Neural progenitor cell (in vitro differentiated cells): ENCODE results near the gene PCNX4. TPM values are rescaled to one million over a fixed set of nuclear protein-coding genes. Genes with fewer than 3 reads are reported as not detected.
A peak's percentile ranks its signal among the peaks of the same experiment; 100 is the strongest.

Experiments
- DNase-seq: peaks from one replicate; pipeline ENCODE4 v3.0.0-alpha.2; 2016; ENCODE audit warnings: low spot score
- H2AFZ ChIP-seq: fragments of 200-600 bp; sonication (generic); replicated peaks from 2 replicates; pipeline ENCODE4 v1.6.1; 2016; ENCODE audit warnings: antibody characterized with exemption
- H3F3A ChIP-seq: fragments of 200-600 bp; sonication (generic); 2 replicates; pipeline ENCODE4 v1.6.1; 2016; ENCODE audit warnings: antibody characterized with exemption, low read depth
- H3K27ac ChIP-seq: fragments of 200-600 bp; sonication (generic); 2 replicates; pipeline ENCODE4 v1.5.1; 2016; ENCODE audit warnings: mild to moderate bottlenecking
- H3K27me3 ChIP-seq: fragments of 200-600 bp; sonication (generic); 2 replicates; pipeline ENCODE4 v1.6.1; 2016; ENCODE audit warnings: mild to moderate bottlenecking, moderate library complexity
- H3K36me3 ChIP-seq: fragments of 200-600 bp; sonication (generic); 2 replicates; pipeline ENCODE4 v1.5.1; 2016
- H3K4me1 ChIP-seq: fragments of 200-600 bp; sonication (generic); 2 replicates; pipeline ENCODE4 v1.6.1; 2016; ENCODE audit warnings: mixed run types
- H3K4me2 ChIP-seq: fragments of 200-600 bp; sonication (generic); 2 replicates; pipeline ENCODE4 v1.6.1; 2016
- H3K4me3 ChIP-seq: fragments of 200-600 bp; sonication (generic); 2 replicates; pipeline ENCODE4 v1.5.1; 2016
- H3K79me2 ChIP-seq: fragments of 200-600 bp; sonication (generic); 2 replicates; pipeline ENCODE4 v1.6.1; 2016; ENCODE audit warnings: low read depth
- H3K9ac ChIP-seq: fragments of 200-600 bp; sonication (generic); 2 replicates; pipeline ENCODE4 v1.6.1; 2016
- H3K9me3 ChIP-seq: fragments of 200-600 bp; sonication (generic); 2 replicates; pipeline ENCODE4 v1.5.1; 2016; ENCODE audit warnings: low read depth
- H4K20me1 ChIP-seq: fragments of 200-600 bp; sonication (generic); 2 replicates; pipeline ENCODE4 v1.6.1; 2016; ENCODE audit warnings: low read depth
- H3K27ac Mint-ChIP-seq: 3 replicates; pipeline ENCODE4 v1.8.0; 2021; ENCODE audit warnings: mixed read lengths
- H3K27me3 Mint-ChIP-seq: 2 replicates; pipeline ENCODE4 v1.8.0; 2022; ENCODE audit warnings: low read depth, mild to moderate bottlenecking, inconsistent platforms, moderate library complexity, mixed read lengths; ENCODE audit not compliant: insufficient read depth
- H3K36me3 Mint-ChIP-seq: 3 replicates; pipeline ENCODE4 v1.8.0; 2021; ENCODE audit warnings: mixed read lengths
- H3K4me1 Mint-ChIP-seq: 3 replicates; pipeline ENCODE4 v1.8.0; 2021; ENCODE audit warnings: mixed read lengths
- H3K4me3 Mint-ChIP-seq: 3 replicates; pipeline ENCODE4 v1.8.0; 2021; ENCODE audit warnings: mild to moderate bottlenecking, moderate library complexity, mixed read lengths
- H3K9me3 Mint-ChIP-seq: 3 replicates; pipeline ENCODE4 v1.8.0; 2020; ENCODE audit warnings: mixed read lengths
- CTCF ChIP-seq: fragments of 200-600 bp; sonication (generic); IDR thresholded peaks from 2 replicates; pipeline ENCODE4 v1.5.1; 2017; ENCODE audit warnings: antibody characterized with exemption, mild to moderate bottlenecking
- EZH2 ChIP-seq: fragments of 200-600 bp; sonication (generic); IDR thresholded peaks from 2 replicates; pipeline ENCODE4 v1.6.1; 2017; ENCODE audit warnings: antibody characterized with exemption, mild to moderate bottlenecking, moderate library complexity
- EZH2phosphoT487 ChIP-seq: fragments of 200-600 bp; sonication (generic); IDR thresholded peaks from 2 replicates; pipeline ENCODE4 v1.6.1; 2017; ENCODE audit warnings: antibody characterized with exemption
- total RNA-seq: library from RNA; depleted of rRNA; stranded (reverse); fragments of >200 nt; gene quantifications from 2 replicates; pipeline ENCODE4 v1.2.3, GENCODE V29; 2015; ENCODE audit warnings: low replicate concordance

Gene PCNX4
- total RNA-seq, 1 donor from 2014 or later: 172 TPM

DNA sequence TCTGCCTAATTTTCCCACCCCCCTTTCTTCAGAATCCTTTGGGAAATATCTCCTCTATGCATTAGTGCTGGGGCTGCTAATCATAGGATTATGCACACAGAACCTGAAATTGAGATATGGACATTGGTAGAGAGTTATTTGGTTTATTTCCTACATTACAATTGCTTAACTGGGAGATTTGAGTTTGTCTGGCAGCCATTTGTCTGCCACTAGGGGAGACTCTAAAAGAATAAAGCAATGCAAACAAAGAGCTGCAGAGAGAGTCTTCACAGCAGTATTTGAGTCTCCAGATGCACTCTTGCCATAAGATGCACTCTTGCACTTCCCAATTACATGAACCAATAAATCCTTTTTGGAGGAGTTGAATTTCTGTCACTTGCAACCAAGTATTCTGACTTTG, 12.0 kb upstream of the PCNX4 start:
- Mint-ChIP-seq H3K27ac (peak overlapping the region; percentile 12), H3K27me3 (no peaks in the 10 kb centered on the region)
- peak; percentile 37 for DNase-seq

DNA sequence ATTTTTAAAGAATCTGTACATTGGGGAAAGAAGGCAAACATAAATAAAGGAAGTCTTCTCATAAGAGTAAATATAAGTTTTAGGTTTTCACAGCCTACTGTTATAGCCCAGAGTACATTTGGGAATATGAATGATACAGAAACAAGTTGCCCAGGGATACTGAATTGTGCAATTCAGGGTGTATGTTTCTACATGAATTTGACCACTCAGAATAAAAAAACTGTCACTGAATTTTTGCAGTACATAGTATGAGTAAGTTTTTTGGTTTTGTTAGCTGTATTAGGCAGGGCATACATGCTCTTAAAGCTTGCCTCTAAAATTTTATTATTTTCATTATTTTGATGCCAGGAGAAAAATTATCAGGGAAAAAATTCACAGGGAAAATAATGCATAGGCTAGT, 6.6 kb upstream of the PCNX4 start:
- H3K9me3 Mint-ChIP-seq: no peaks in the 10 kb centered on the region
- H3K27me3 Mint-ChIP-seq: no peaks in the 10 kb centered on the region
- Histone ChIP-seq H3K4me1 (peaks cover 1% of the 10 kb centered on the region), H3K79me2 (no peaks in the 10 kb centered on the region), H3K36me3 (no peaks in the 10 kb centered on the region), H4K20me1 (no peaks in the 10 kb centered on the region), H3F3A (peaks cover 3% of the 10 kb centered on the region), H3K27ac (no peak overlapping the region), H3K27me3 (no peaks in the 10 kb centered on the region), H3K9ac (no peak overlapping the region), H2AFZ (no peak overlapping the region), H3K9me3 (no peaks in the 10 kb centered on the region), H3K4me3 (no peak overlapping the region), H3K4me2 (no peak overlapping the region)
- no peaks in the 10 kb centered on the region for H3K4me1 Mint-ChIP-seq
- no peaks in the 10 kb centered on the region for H3K36me3 Mint-ChIP-seq
- no peak for DNase-seq
- no peak overlapping the region for H3K4me3 Mint-ChIP-seq
- no peak overlapping the region for H3K27ac Mint-ChIP-seq
- TF ChIP-seq CTCF (no peak), EZH2 (no peak), EZH2phosphoT487 (no peak)

More for the DNA sequence above, 12.0 kb upstream of the PCNX4 start:
- H3K4me1 Mint-ChIP-seq: peaks cover 5% of the 10 kb centered on the region
- H4K20me1 ChIP-seq: no peaks in the 10 kb centered on the region
- H3K27me3 ChIP-seq: no peaks in the 10 kb centered on the region
- no peak overlapping the region for H3K4me3 ChIP-seq
- no peaks in the 10 kb centered on the region for H3F3A ChIP-seq
- H3K27ac ChIP-seq: no peak overlapping the region
- H3K9me3 Mint-ChIP-seq: peaks cover 25% of the 10 kb centered on the region
- peaks cover 8% of the 10 kb centered on the region for H3K4me1 ChIP-seq
- no peaks in the 10 kb centered on the region for H3K36me3 ChIP-seq
- no peaks in the 10 kb centered on the region for H3K36me3 Mint-ChIP-seq
- no peak overlapping the region for H3K4me2 ChIP-seq
- no peak overlapping the region for H3K9ac ChIP-seq
- H3K9me3 ChIP-seq: no peaks in the 10 kb centered on the region
- H2AFZ ChIP-seq: peak overlapping the region; percentile 48
- H3K79me2 ChIP-seq: no peaks in the 10 kb centered on the region
- no peak overlapping the region for H3K4me3 Mint-ChIP-seq
- TF ChIP-seq EZH2 (no peak), CTCF (peak; percentile 53), EZH2phosphoT487 (no peak)

- Histone ChIP-seq H3K27ac (no peak overlapping the region), H4K20me1 (no peaks in the 10 kb centered on the region), H3K27me3 (no peaks in the 10 kb centered on the region), H3K4me1 (no peaks in the 10 kb centered on the region), H3F3A (peaks cover 3% of the 10 kb centered on the region), H3K79me2 (no peaks in the 10 kb centered on the region), H3K36me3 (no peaks in the 10 kb centered on the region), H3K9me3 (no peaks in the 10 kb centered on the region), H3K4me2 (no peak overlapping the region), H3K4me3 (no peak overlapping the region), H2AFZ (no peak overlapping the region), H3K9ac (no peak overlapping the region)
- Mint-ChIP-seq H3K36me3 (no peaks in the 10 kb centered on the region), H3K27ac (no peak overlapping the region), H3K4me3 (no peak overlapping the region), H3K27me3 (no peaks in the 10 kb centered on the region), H3K4me1 (peaks cover 3% of the 10 kb centered on the region), H3K9me3 (no peaks in the 10 kb centered on the region)
- TF ChIP-seq EZH2phosphoT487: no peak
- TF ChIP-seq EZH2: no peak
- TF ChIP-seq CTCF: no peak
- no peak for DNase-seq
These were observed 6.0 kb upstream of the PCNX4 start for GRCh38 chr14:60085693-60086092.
